Esophagus muscularis mucosa (tissue), 4 donors: ENCODE data around the gene GRWD1. TPM values are rescaled to one million over a fixed set of nuclear protein-coding genes. Genes with fewer than 3 reads are reported as not detected.

ENCODE experiments used
- DNase-seq: peaks from one replicate; pipeline ENCODE4 v3.0.0-alpha.2; 2017; ENCODE audit errors: extremely low spot score
- H3K27ac ChIP-seq, 4 donors: fragments of 200-600 bp; sonication (generic); replicated peaks in 1 of 4; 1 replicate in 3 of 4; 2 replicates in 1 of 4; pipeline ENCODE4 v1.5.1; 2016 to 2019; ENCODE audit warnings: mild to moderate bottlenecking in 1 of 4
- H3K27me3 ChIP-seq, 4 donors: fragments of 200-600 bp; sonication (generic); one replicate each; pipeline versions ENCODE4 v1.5.1 to v1.6.0; 2016 to 2019
- H3K36me3 ChIP-seq, 4 donors: fragments of 200-600 bp; sonication (generic); one replicate each; pipeline ENCODE4 v1.5.1; 2016 to 2019
- H3K4me1 ChIP-seq, 4 donors: fragments of 200-600 bp; sonication (generic); one replicate each; pipeline ENCODE4 v1.5.1; 2016 to 2019
- H3K4me3 ChIP-seq, 4 donors: fragments of 200-600 bp; sonication (generic); 1 replicate in 2 of 4; 2 replicates in 2 of 4; pipeline ENCODE4 v1.5.1; 2016 to 2019; ENCODE audit warnings: mild to moderate bottlenecking in 4 of 4, moderate library complexity in 1 of 4
- H3K9me3 ChIP-seq, 4 donors: fragments of 200-600 bp; sonication (generic); 1 replicate in 3 of 4; 2 replicates in 1 of 4; pipeline ENCODE4 v1.5.1; 2016 to 2019
- CTCF ChIP-seq, 3 experiments: fragments of 200-600 bp in 2 of 3; fragments of 450-650 bp in 1 of 3; sonication (generic) in 2 of 3; IDR thresholded peaks; one replicate each; pipeline ENCODE4 v1.5.1; 2017 to 2019; ENCODE audit warnings: antibody characterized with exemption in 3 of 3, mild to moderate bottlenecking in 2 of 3, moderate library complexity in 1 of 3
- EP300 ChIP-seq: sonication (generic); formaldehyde crosslinking; IDR thresholded peaks from one replicate; pipeline ENCODE4 v1.6.1; 2017; ENCODE audit warnings: antibody characterized with exemption
- POLR2A ChIP-seq: fragments of 450-650 bp; IDR thresholded peaks from one replicate; pipeline ENCODE4 v1.6.1; 2017; ENCODE audit warnings: antibody characterized with exemption, moderate library complexity, mild to moderate bottlenecking, low read depth
- POLR2AphosphoS5 ChIP-seq, 2 donors: sonication (generic); formaldehyde crosslinking; IDR thresholded peaks; one replicate each; pipeline ENCODE4 v1.6.1; 2017; ENCODE audit warnings: antibody characterized with exemption in 2 of 2
- WGBS: methylation state at CpG from one replicate; pipeline ENCODE4 v1.1.5; 2018; 5-methylcytosine and 5-hydroxymethylcytosine counted together
- intact Hi-C: fragments of 100-400 bp; cut with DNase I; formaldehyde crosslinking; loops from one replicate; pipeline ENCODE4 v1.15.1; 2023
- total RNA-seq, 4 donors: library from RNA; depleted of rRNA; stranded (reverse); fragments of >200 nt; gene quantifications; one replicate each; pipeline versions ENCODE4 v1.1.0 to v1.2.1, GENCODE V29; 2016

Gene GRWD1
- total RNA-seq, 4 donors from 2014 or later = 19.5 to 42.9 (median 31.7) TPM

- Histone ChIP-seq H3K9me3 (no peaks in the 10 kb centered on the region), H3K36me3 (peaks cover 74 to 90% (median 89%) of the 10 kb centered on the region in 4 donors), H3K4me1 (peaks cover 9 to 39% (median 16%) of the 10 kb centered on the region in 4 donors), H3K27ac (no peak overlapping the region), H3K27me3 (no peaks in the 10 kb centered on the region), H3K4me3 (no peak overlapping the region)
- TF ChIP-seq POLR2A = no peak
- no peak for TF ChIP-seq CTCF (IDR thresholded peaks at IDR 0.05)
- TF ChIP-seq EP300 = no peak
- TF ChIP-seq POLR2AphosphoS5 (IDR thresholded peaks at IDR 0.05) = no peak
- no peak for DNase-seq
- 74% methylated on average over 5 of the region's 17 CpGs for WGBS
- intact Hi-C loops = no loop called here
These were observed 29.7 kb downstream of the GRWD1 start for GRCh38 chr19:48475369-48476068.

- intact Hi-C loops = no loop called here
- Histone ChIP-seq H3K9me3 (no peaks in the 10 kb centered on the region), H3K36me3 (peaks cover 67 to 83% (median 83%) of the 10 kb centered on the region in 4 donors), H3K27me3 (no peaks in the 10 kb centered on the region), H3K4me1 (peaks cover 12 to 39% (median 15%) of the 10 kb centered on the region in 4 donors), H3K27ac (no peak overlapping the region), H3K4me3 (no peak overlapping the region)
- DNase-seq = no peak
- TF ChIP-seq CTCF (IDR thresholded peaks at IDR 0.05) (no peak), EP300 (no peak), POLR2A (no peak), POLR2AphosphoS5 (IDR thresholded peaks at IDR 0.05) (no peak)
- WGBS = 88% methylated on average over 9 of the region's 9 CpGs
These were observed 30.4 kb downstream of the GRWD1 start for GRCh38 chr19:48476176-48476575.

- no peak for TF ChIP-seq CTCF (IDR thresholded peaks at IDR 0.05)
- no peak for TF ChIP-seq EP300
- no peak for TF ChIP-seq POLR2A
- no peak for TF ChIP-seq POLR2AphosphoS5 (IDR thresholded peaks at IDR 0.05)
- Histone ChIP-seq H3K9me3 (no peaks in the 10 kb centered on the region), H3K27me3 (no peaks in the 10 kb centered on the region), H3K4me1 (peaks cover 21 to 39% (median 23%) of the 10 kb centered on the region in 4 donors), H3K4me3 (no peak overlapping the region), H3K27ac (peak overlapping the region in 1 of 4 donors; percentile 14), H3K36me3 (peaks cover 63 to 73% (median 73%) of the 10 kb centered on the region in 4 donors)
- DNase-seq = no peak
- 77% methylated on average over 10 of the region's 10 CpGs for WGBS
- intact Hi-C loops = no loop called here
These were observed 31.4 kb downstream of the GRWD1 start for GRCh38 chr19:48477067-48477685.

- no peak for DNase-seq
- H3K36me3 ChIP-seq = peaks cover 57 to 67% (median 66%) of the 10 kb centered on the region in 4 donors
- no peak for TF ChIP-seq POLR2AphosphoS5 (IDR thresholded peaks at IDR 0.05)
- no peak for TF ChIP-seq POLR2A
- no peak for TF ChIP-seq CTCF (IDR thresholded peaks at IDR 0.05)
- TF ChIP-seq EP300 = no peak
- WGBS = 74% methylated on average over 22 of the region's 22 CpGs
- H3K27me3 ChIP-seq = no peaks in the 10 kb centered on the region
- H3K27ac ChIP-seq = no peak overlapping the region
- intact Hi-C loops = no loop called here
- no peak overlapping the region for H3K4me3 ChIP-seq
- H3K4me1 ChIP-seq = peaks cover 25 to 38% (median 27%) of the 10 kb centered on the region in 4 donors
- H3K9me3 ChIP-seq = no peaks in the 10 kb centered on the region
These were observed 32.0 kb downstream of the GRWD1 start for GRCh38 chr19:48477698-48478338.
